GM12891 (cell line): ENCODE results near the gene MAEA.

Experiments
- PAX5 ChIP-seq: IDR thresholded peaks from 2 replicates; pipeline ENCODE4 v1.6.1; 2011; ENCODE audit warnings: low read length, moderate library complexity, mild to moderate bottlenecking; ENCODE audit not compliant: insufficient read depth, severe bottlenecking
- POLR2A ChIP-seq: IDR thresholded peaks from 2 replicates; pipeline ENCODE4 v1.6.1; 2011; ENCODE audit warnings: low read depth, low read length, control low read depth
- POLR2AphosphoS5 ChIP-seq: IDR thresholded peaks from 2 replicates; pipeline ENCODE4 v1.6.1; 2011; ENCODE audit warnings: low read depth, low read length, control low read depth
- POU2F2 ChIP-seq: IDR thresholded peaks from 2 replicates; pipeline ENCODE4 v1.6.1; 2011; ENCODE audit warnings: low read depth, mild to moderate bottlenecking, control low read depth, low read length, moderate library complexity
- TAF1 ChIP-seq: IDR thresholded peaks from 2 replicates; pipeline ENCODE4 v1.6.1; 2011; ENCODE audit warnings: low read depth, low read length, control low read depth

GRCh38 chr4:1342003-1342402 lies 52.3 kb downstream of the MAEA start:
- TF ChIP-seq POLR2A (no peak), POLR2AphosphoS5 (no peak), TAF1 (no peak), PAX5 (no peak), POU2F2 (no peak)
